HG03558 (cell line): ENCODE measurements around the gene PDZD11.
A peak's percentile ranks its signal among the peaks of the same experiment; 100 is the strongest.
"Not testable (repeated sequence)": the region's sequence is repeated elsewhere in the genome, so short reads cannot be mapped to it uniquely, and the experiment has no call there.

Experiments used
- ATAC-seq: cut with Tn5 transposase; IDR thresholded peaks from one replicate; pipeline ENCODE4 v1.9.1; 2021; ENCODE audit warnings: moderate number of reproducible peaks; ENCODE audit not compliant: unreplicated experiment; ENCODE audit errors: extremely low read depth

Gene PDZD11, protein sequence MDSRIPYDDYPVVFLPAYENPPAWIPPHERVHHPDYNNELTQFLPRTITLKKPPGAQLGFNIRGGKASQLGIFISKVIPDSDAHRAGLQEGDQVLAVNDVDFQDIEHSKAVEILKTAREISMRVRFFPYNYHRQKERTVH

DNA sequence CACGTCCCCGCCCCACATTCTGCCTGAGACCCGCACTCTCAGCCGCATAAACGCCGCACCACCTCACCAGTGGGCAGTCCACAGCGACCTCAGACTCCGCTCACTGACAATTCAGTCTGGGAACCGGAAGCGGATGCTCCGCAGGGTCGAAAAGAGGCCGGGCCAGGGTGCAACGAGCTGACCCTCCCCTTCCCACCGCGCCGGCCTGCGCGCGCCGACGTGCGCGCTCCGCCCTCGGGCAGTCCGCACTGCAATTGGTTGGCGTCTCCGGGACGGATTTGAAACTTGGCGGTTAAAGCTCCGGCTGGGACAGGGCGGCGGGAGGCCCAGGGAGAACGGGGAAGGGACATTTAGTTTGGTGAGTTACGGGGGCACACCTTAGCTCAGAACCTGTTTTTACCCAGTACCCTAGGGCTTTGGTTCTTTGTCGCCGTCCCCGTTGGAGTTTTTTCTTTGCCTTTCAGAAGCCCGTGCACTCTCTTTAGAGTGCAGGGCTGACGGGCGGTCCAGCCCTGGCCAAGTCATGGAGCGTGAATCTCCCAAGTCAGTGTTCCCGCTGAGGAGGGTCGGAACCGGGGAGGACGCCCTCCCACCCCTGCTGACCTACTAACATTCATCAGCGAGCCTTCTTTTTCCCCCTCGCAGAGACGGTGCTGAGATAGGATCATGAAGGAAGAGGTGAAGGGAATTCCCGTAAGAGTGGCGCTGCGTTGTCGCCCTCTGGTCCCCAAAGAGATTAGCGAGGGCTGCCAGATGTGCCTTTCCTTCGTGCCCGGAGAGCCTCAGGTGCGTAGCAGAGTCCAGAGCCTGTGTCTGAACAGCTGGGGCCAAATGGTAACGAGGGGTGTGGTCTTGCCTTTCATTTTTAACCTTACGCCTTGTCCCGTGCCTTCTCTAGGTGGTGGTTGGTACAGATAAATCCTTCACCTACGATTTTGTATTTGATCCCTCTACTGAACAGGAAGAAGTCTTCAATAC lies at the start of gene PDZD11, which contains the start of gene KIF4A:
TSS of gene PDZD11 (minus strand) at position 135 of the 978 bp plus-strand sequence. CDS start 586 bp downstream, outside the sequence.
TSS of gene KIF4A (plus strand) at position 312 of the 978 bp plus-strand sequence. CDS start at position 667, 355 bp downstream.
- peak; percentile 93 for ATAC-seq

DNA sequence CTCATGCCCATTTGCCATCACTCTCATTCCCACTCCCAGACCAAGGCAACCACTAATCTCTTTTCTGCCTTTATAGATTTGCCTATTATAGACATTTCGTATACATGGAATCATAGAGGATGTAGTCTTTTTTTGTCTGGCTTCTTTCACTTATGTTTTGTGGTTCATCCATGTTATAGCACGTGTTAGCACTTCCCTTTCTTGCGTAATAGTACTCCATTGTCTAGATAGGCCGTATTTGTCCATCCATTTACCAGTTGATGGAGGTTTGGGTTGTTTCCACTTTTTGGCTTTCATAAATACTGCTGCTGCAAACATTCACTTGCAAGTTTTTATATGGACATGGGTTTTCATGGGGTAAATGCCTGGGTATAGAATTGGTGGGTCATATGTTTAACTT lies 48.6 kb upstream of the PDZD11 start:
- no peak for ATAC-seq

DNA sequence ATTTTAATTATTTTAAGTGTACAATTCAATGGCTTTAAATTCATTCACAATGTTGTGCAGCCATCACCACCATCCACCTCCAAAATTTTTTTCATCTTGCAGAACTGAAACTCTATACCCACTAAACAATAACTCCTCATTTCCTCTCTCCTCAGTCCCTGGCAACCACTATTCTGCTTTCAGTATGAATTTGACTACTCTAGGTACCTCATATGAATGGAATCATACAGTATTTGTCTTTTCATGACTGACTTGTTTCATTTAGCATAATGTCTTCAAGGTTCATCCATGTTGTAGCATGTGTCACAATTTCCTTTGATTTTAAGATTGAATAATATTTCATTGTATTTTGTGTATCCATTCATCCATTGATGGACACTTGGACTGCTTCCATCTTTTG lies 47.0 kb upstream of the PDZD11 start:
- ATAC-seq = peak; percentile 100

DNA sequence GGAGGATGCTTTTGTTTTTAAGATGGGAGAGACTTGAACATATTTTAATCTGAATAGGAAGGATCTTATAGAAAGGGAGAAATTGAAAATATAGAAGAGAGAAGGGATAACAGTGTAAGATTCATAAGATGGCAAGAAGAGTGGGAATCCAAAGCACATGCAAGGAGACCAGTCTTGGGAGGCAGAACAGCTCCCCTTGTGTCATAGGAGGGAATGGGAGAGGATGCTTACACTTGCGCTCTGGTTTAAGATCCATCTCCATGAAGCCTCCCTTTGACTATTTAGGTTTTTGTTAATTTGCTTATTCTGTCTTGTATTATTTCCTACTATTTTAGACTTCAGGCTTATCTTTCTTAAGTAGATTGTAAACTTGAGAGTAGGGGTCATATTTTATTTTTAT lies 42.9 kb upstream of the PDZD11 start:
- no peak for ATAC-seq

DNA sequence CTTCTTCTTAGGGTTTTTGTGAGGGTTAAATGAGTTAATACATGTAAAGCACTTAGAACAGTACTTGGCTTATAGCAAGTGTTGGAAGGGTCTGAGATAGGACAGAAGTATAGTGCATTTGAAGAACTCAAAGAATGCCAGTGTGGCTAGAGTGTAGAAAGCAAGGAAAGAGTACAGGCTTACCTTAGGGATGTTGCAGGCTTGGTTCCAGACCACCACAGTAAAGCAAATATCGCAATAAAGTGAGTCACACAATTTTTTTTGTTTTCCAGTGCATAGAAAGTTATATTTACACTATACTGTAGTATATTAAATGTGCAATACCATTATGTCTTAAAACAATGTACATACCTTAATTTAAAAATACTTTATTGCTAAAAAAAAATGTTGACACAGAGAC lies 41.4 kb upstream of the PDZD11 start:
- no peak for ATAC-seq

DNA sequence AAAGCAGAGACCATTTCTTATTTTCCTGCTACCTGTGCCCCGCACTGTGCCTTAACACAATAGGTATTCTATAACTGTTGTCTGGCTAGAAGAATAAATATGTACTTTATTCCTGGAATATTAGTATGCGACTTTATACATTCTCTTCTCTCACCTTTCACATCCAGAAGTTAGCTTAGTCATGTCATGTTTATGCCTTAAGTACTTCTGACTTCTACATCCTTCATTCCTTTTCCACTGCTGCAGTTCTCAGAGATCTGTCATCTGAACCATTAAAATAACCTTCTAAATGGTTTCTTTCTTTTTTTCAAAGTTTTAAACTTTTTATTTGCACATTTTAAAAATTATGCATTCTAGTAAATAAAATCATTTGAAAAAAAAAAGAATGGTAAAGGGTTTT lies 34.6 kb upstream of the PDZD11 start:
- no peak for ATAC-seq

DNA sequence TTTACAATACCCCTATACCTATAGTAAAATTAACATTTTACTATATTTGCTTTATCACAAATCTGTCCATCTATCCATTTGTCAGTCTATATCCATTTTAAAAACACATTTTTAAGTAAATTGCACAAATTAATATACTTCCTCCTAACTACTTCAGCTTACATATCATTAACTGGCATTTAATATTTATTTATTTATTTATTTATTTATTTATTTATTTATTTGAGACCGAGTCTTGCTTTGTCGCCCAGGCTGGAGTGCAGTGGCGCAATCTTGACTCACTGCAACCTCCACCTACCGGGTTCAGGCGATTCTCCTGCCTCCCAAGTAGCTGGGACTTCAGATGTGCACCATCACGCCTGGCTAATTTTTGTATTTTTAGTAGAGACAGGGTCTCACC lies 33.9 kb upstream of the PDZD11 start:
- not testable (repeated sequence) for ATAC-seq

DNA sequence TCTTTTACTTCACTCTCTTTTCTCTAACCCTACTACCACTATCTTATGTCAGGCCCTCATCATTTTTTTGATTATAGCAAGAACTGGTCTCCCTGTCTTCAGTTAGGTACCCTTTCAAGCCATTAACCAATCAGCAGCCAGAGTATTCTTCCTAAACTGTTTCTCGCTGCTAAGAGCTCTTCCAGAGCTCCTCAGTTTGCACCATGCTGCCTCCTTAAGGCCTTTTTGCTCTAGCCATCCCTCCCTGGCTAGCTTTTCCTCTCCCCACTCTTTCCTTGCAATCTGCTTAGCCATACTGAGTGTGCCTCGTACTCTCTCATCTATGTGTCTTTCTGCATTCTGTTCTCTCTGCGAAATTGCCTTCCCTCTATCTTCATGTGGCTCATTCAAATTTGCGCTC lies 33.1 kb upstream of the PDZD11 start:
- ATAC-seq = no peak

DNA sequence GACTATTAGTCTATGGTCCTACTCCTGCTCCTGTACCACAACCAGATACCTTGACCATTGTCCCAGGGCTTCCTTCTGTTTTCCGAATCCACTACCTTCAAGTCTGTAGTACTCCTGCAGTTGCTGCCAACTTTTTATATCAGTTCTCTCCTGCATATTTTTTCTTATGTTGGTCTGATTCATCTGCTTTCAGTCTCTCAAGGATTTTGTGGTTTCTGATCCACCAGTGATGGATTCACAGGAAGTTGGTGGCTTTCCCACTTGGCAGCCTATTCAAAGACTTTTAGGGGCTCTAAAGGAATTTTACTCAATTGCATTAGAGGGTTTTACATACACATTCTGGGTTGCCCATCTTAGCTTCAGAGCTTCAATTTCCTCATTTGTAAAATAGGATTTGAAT lies 23.8 kb upstream of the PDZD11 start:
- no peak for ATAC-seq

DNA sequence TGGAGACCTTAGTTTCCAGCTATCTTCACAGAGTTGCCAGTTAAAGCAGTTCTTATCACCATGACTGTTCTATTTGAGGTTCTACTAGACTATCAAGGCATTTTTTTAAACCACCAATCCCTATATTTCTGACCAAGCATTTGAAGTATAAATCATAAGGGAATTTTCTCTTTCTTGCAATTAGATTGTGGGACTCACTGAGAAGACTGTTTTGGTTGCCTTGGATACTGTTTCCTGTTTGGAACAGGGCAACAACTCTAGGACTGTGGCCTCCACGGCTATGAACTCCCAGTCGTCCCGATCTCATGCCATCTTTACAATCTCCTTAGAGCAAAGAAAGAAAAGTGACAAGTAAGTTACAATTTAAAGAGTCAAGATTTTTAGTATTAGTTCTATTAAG lies 12.0 kb upstream of the PDZD11 start:
- no peak for ATAC-seq

DNA sequence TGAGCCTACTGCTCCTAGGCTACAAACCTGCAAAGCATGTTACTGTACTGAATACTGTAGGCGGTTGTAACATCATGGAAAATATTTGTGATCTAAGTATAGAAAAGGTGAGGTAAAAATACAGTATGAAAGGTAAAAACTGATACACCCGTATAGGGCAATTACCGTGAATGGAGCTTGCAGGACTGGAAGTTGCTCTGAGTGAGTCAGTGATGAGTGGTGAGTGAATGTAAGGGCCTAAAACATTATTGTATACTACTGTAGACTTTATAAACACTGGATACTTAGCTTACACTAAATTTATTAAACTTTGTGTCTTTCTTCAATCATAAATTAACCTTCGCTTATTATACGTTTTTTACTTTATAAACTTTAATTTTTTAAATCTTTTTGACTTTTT lies 3.9 kb upstream of the PDZD11 start:
- ATAC-seq = no peak

DNA sequence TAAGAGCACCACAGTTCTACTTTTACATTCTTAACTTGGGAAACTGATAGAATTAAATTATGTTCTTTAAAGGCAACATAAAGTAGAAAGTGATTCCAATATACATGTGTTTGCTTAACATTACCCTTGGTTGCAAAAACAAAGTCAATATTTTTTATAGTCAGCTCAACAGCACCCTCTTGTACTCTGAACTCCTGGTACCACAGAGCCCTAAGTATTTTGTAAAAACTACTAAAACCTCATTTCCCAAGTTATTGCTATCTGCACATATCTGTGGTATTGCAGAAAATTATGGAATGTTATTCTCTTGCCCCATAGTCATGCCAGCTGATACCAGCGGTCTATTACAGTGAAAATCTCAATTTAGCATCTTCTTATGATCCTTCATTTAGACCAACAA lies 3.1 kb upstream of the PDZD11 start:
- ATAC-seq = no peak

DNA sequence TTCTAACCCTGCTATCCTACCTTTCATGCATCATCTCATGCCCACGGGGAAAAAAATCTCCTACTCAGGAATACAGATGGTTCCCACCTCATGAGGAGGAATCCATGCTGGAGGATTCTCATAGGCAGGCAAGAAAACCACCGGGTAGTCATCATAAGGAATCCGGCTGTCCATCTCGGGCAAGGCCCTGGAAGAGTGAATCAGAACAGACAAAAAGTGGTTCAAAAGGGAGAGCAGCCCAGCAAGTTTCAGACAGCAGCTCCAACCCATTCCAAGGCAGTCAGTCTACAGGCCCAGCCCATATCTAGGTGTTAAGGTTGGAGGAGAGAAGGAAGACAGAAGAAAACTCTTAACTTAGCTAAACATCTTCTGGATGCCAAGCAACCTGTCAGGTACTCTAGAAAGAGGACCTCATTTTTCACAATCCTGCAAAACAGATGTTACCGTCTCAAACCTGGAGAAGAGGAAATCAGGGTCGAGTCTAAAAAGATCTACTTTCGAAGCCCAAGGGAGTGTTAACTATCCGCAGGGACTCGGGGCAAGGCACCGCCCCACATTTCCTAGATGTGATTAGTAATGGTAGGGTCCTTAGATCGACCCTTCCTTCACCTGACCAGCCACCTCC lies 447 bp downstream of the PDZD11 start:
- no peak for ATAC-seq

DNA sequence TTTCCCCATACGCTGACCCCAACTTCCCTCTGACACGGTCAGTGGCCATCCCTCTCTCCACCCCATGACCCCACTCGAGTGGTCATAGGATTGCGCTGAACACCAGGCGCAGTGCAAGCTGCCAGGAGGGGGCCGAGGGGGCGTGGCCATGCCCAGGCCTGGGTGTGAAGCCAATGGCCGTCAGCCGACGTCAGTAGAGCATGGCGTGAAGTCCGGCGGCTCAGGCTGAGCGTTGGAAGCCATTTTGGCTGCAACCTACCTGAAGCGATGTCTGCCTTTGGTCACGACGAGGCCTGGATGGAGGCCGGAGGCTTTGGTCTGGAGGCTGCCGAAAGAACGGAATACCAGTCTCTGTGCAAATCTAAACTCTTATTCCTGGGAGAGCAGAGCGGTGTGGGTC lies 7.8 kb downstream of the PDZD11 start, which contains the start of gene RAB41:
TSS of gene RAB41 (plus strand) at position 222 of the 400 bp plus-strand sequence. CDS start at position 268, 46 bp downstream.
- no peak for ATAC-seq

DNA sequence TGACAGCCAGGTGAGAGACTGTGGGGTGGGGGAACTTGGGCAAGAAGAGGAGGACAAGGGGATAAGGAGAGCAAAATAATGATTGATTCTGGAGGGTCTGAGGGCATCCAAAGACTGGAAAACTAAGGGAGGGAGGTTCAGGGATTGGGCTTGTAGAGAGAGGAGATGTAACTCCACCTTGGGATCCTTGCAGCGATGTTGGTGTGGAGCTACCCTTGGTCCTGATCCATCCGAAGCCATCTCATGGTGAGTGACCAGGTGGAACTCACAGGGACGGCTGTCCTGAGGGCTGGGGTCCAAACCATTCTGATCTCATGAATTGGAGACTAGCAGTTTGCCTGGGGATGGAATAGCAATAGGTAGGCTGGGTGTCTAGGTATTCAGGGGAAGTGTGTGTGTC lies 9.2 kb downstream of the PDZD11 start:
- ATAC-seq = no peak

DNA sequence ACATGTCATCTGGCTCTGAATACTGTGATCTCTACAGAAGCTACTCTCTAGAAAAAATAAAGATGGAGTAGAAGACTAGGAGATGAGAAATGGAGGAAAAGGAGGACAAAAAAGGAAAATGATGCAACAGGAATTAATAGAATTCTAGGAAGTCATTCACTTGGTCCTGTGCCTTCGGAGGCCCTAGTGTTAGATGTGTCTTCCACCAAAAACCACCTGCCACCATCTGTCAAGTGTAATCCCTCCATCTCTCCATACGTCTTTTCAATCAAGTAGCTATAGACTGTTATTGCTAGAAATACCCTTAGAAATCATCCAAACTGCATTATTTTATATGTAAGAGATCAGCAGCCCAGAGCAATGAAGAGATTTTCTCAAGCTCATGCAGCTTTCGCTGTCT lies 10.6 kb downstream of the PDZD11 start:
- no peak for ATAC-seq

DNA sequence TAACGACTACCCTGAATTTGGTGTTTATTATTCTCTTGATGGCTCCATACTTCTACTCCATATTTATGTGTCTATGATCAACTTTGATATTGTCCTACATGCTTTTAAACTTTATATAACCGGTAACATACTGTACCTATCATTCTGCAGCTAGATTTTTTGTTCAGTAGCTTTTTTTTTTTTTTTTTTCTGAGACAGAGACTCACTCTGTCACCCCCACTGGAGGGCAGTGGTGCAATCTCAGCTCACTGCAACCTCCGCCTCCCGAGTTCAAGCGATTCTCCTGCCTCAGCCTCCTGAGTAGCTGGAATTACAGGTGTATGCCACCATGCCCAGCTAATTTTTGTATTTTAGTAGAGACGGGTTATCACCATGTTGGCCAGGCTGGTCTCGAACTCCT lies 15.7 kb downstream of the PDZD11 start:
- not testable (repeated sequence) for ATAC-seq

DNA sequence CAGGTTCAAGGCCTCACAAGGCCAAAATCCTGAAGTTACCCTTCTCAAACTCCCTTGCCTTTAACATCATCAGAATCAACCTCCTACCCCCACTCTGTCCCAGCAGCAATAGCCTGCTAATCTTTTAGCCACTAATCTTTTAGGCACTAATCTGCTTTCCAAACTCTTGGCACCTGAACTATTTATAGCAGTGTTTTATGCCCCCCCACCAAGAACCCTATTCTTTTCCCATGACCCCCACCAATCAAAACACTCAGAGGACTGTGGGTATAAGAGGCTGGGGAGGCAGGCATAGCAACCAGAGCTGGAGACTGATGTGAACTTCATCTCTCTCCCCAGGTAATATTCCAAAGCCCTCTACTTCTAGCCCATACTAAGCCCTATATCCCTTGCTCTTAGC lies 21.7 kb downstream of the PDZD11 start, which contains the start of gene ARR3:
TSS of gene ARR3 (plus strand) at position 301 of the 400 bp plus-strand sequence. CDS start 1,052 bp downstream, outside the sequence.
- no peak for ATAC-seq

DNA sequence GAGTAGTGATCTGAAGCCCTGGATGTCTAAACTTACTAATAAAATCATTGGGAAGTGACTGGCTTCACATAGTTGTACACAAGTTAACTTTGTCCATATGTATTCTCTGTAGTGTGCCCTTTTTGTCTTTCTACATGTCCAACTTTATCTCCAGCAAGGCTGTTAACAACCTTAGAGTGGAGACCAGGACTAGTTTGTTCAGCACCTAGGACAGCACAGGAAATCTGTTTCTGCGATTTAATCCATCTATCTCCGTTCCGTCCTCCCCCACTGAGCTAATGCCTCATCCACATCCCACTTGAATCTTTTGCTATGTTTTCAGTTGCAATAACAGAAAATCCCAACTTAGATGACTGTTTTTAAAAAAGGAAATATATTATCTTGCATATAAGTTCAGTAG lies 24.9 kb downstream of the PDZD11 start:
- no peak for ATAC-seq

DNA sequence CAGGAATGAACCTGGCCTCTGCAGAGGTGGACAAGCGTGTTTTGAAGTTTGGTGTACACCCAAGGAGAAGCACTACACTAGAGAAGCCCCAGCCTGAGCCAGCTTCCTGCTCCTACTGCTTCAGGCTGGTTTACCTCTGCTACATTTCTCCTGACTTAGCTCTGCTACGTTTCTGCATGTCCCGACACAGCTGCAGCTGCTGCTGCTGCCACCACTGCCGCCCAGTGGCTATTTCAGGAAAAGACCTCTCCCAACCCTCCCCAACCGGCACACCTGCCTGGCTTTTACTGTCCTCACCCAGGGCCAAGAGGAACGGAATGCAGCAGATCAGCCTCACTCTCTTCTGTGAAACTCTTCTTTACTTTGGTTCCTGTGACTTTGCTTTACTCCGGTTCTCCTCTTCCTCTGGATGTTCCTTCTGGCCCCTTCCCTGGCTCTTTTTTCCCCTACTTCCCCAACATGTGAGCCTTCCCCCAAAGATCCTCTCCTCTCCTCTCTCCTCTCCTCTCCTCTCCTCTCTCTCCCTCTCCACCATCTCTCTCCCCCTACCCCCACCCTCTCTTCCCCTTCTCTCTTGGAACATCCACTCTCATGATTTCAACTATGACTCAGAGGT lies 26.7 kb downstream of the PDZD11 start:
- no peak for ATAC-seq
